ENCODE results near the gene MAP1A.
"Not testable (repeated sequence)": the region's sequence is repeated elsewhere in the genome, so short reads cannot be mapped to it uniquely, and the experiment has no call there.

Gene MAP1A

GRCh38 chr15:43528542-43529007 lies 11.2 kb downstream of the MAP1A start:
- H3K36me3 ChIP-seq (ENCODE audit: control insufficient read depth, insufficient read depth, low read length) = no peaks in the 10 kb centered on the region
- H3K9me3 ChIP-seq (ENCODE audit: control insufficient read depth, low read length) = no peaks in the 10 kb centered on the region
- no peak overlapping the region for H3K27ac ChIP-seq (ENCODE audit: insufficient read depth, low read length, poor library complexity, severe bottlenecking)
- H3K4me3 ChIP-seq (ENCODE audit: insufficient read depth, low read depth, low read length, poor library complexity, severe bottlenecking) = no peak overlapping the region
- no peak for DNase-seq
- H3K27me3 ChIP-seq (replicated peaks; ENCODE audit: control insufficient read depth, insufficient read depth, low read length, poor library complexity, severe bottlenecking) = no peaks in the 10 kb centered on the region
- peaks cover 3% of the 10 kb centered on the region for H3K4me1 ChIP-seq (ENCODE audit: control insufficient read depth, insufficient read depth, low read length, poor library complexity, severe bottlenecking)

GRCh38 chr15:43529141-43529540 lies 11.7 kb downstream of the MAP1A start:
- Histone ChIP-seq H3K27me3 (replicated peaks; ENCODE audit: control insufficient read depth, insufficient read depth, low read length, poor library complexity, severe bottlenecking) (no peaks in the 10 kb centered on the region), H3K4me1 (ENCODE audit: control insufficient read depth, insufficient read depth, low read length, poor library complexity, severe bottlenecking) (peaks cover 3% of the 10 kb centered on the region), H3K4me3 (ENCODE audit: insufficient read depth, low read depth, low read length, poor library complexity, severe bottlenecking) (no peak overlapping the region), H3K36me3 (ENCODE audit: control insufficient read depth, insufficient read depth, low read length) (no peaks in the 10 kb centered on the region), H3K9me3 (ENCODE audit: control insufficient read depth, low read length) (no peaks in the 10 kb centered on the region), H3K27ac (ENCODE audit: insufficient read depth, low read length, poor library complexity, severe bottlenecking) (no peak overlapping the region)
- DNase-seq = no peak

GRCh38 chr15:43529587-43530345 lies 12.4 kb downstream of the MAP1A start:
- Histone ChIP-seq H3K4me3 (ENCODE audit: insufficient read depth, low read depth, low read length, poor library complexity, severe bottlenecking) (no peak overlapping the region), H3K27ac (ENCODE audit: insufficient read depth, low read length, poor library complexity, severe bottlenecking) (no peak overlapping the region), H3K9me3 (ENCODE audit: control insufficient read depth, low read length) (no peaks in the 10 kb centered on the region), H3K27me3 (replicated peaks; ENCODE audit: control insufficient read depth, insufficient read depth, low read length, poor library complexity, severe bottlenecking) (no peaks in the 10 kb centered on the region), H3K36me3 (ENCODE audit: control insufficient read depth, insufficient read depth, low read length) (no peaks in the 10 kb centered on the region), H3K4me1 (ENCODE audit: control insufficient read depth, insufficient read depth, low read length, poor library complexity, severe bottlenecking) (peaks cover 3% of the 10 kb centered on the region)
- no peak for DNase-seq

GRCh38 chr15:43531018-43531670 lies 13.7 kb downstream of the MAP1A start:
- Histone ChIP-seq H3K27me3 (replicated peaks; ENCODE audit: control insufficient read depth, insufficient read depth, low read length, poor library complexity, severe bottlenecking) (no peaks in the 10 kb centered on the region), H3K36me3 (ENCODE audit: control insufficient read depth, insufficient read depth, low read length) (no peaks in the 10 kb centered on the region), H3K27ac (ENCODE audit: insufficient read depth, low read length, poor library complexity, severe bottlenecking) (no peak overlapping the region), H3K9me3 (ENCODE audit: control insufficient read depth, low read length) (no peaks in the 10 kb centered on the region), H3K4me3 (ENCODE audit: insufficient read depth, low read depth, low read length, poor library complexity, severe bottlenecking) (no peak overlapping the region), H3K4me1 (ENCODE audit: control insufficient read depth, insufficient read depth, low read length, poor library complexity, severe bottlenecking) (no peaks in the 10 kb centered on the region)
- no peak for DNase-seq

- not testable (repeated sequence) for H3K9me3 ChIP-seq (ENCODE audit: control insufficient read depth, low read length); H3K27ac ChIP-seq (ENCODE audit: insufficient read depth, low read length, poor library complexity, severe bottlenecking); H3K4me1 ChIP-seq (ENCODE audit: control insufficient read depth, insufficient read depth, low read length, poor library complexity, severe bottlenecking); DNase-seq; H3K27me3 ChIP-seq (replicated peaks; ENCODE audit: control insufficient read depth, insufficient read depth, low read length, poor library complexity, severe bottlenecking); H3K36me3 ChIP-seq (ENCODE audit: control insufficient read depth, insufficient read depth, low read length); H3K4me3 ChIP-seq (ENCODE audit: insufficient read depth, low read depth, low read length, poor library complexity, severe bottlenecking)
These were observed 15.4 kb downstream of the MAP1A start for GRCh38 chr15:43532826-43533225.

- no peak for DNase-seq
- H3K36me3 ChIP-seq (ENCODE audit: control insufficient read depth, insufficient read depth, low read length) = no peaks in the 10 kb centered on the region
- no peak overlapping the region for H3K4me3 ChIP-seq (ENCODE audit: insufficient read depth, low read depth, low read length, poor library complexity, severe bottlenecking)
- H3K27me3 ChIP-seq (replicated peaks; ENCODE audit: control insufficient read depth, insufficient read depth, low read length, poor library complexity, severe bottlenecking) = no peaks in the 10 kb centered on the region
- no peaks in the 10 kb centered on the region for H3K9me3 ChIP-seq (ENCODE audit: control insufficient read depth, low read length)
- no peak overlapping the region for H3K27ac ChIP-seq (ENCODE audit: insufficient read depth, low read length, poor library complexity, severe bottlenecking)
- H3K4me1 ChIP-seq (ENCODE audit: control insufficient read depth, insufficient read depth, low read length, poor library complexity, severe bottlenecking) = no peaks in the 10 kb centered on the region
These were observed 17.5 kb downstream of the MAP1A start for GRCh38 chr15:43534897-43535296.

GRCh38 chr15:43538091-43538490 lies 20.7 kb downstream of the MAP1A start:
- Histone ChIP-seq H3K9me3 (ENCODE audit: control insufficient read depth, low read length) (no peaks in the 10 kb centered on the region), H3K4me1 (ENCODE audit: control insufficient read depth, insufficient read depth, low read length, poor library complexity, severe bottlenecking) (no peaks in the 10 kb centered on the region), H3K27ac (ENCODE audit: insufficient read depth, low read length, poor library complexity, severe bottlenecking) (no peak overlapping the region), H3K4me3 (ENCODE audit: insufficient read depth, low read depth, low read length, poor library complexity, severe bottlenecking) (no peak overlapping the region), H3K27me3 (replicated peaks; ENCODE audit: control insufficient read depth, insufficient read depth, low read length, poor library complexity, severe bottlenecking) (no peaks in the 10 kb centered on the region), H3K36me3 (ENCODE audit: control insufficient read depth, insufficient read depth, low read length) (no peaks in the 10 kb centered on the region)
- no peak for DNase-seq

- no peaks in the 10 kb centered on the region for H3K36me3 ChIP-seq (ENCODE audit: control insufficient read depth, insufficient read depth, low read length)
- H3K27ac ChIP-seq (ENCODE audit: insufficient read depth, low read length, poor library complexity, severe bottlenecking) = no peak overlapping the region
- no peak for DNase-seq
- no peaks in the 10 kb centered on the region for H3K4me1 ChIP-seq (ENCODE audit: control insufficient read depth, insufficient read depth, low read length, poor library complexity, severe bottlenecking)
- no peak overlapping the region for H3K4me3 ChIP-seq (ENCODE audit: insufficient read depth, low read depth, low read length, poor library complexity, severe bottlenecking)
- H3K27me3 ChIP-seq (replicated peaks; ENCODE audit: control insufficient read depth, insufficient read depth, low read length, poor library complexity, severe bottlenecking) = no peaks in the 10 kb centered on the region
- no peaks in the 10 kb centered on the region for H3K9me3 ChIP-seq (ENCODE audit: control insufficient read depth, low read length)
These were observed 24.4 kb downstream of the MAP1A start for GRCh38 chr15:43541785-43542184.

- no peak overlapping the region for H3K4me3 ChIP-seq (ENCODE audit: insufficient read depth, low read depth, low read length, poor library complexity, severe bottlenecking)
- H3K27ac ChIP-seq (ENCODE audit: insufficient read depth, low read length, poor library complexity, severe bottlenecking) = no peak overlapping the region
- H3K9me3 ChIP-seq (ENCODE audit: control insufficient read depth, low read length) = no peaks in the 10 kb centered on the region
- DNase-seq = no peak
- no peaks in the 10 kb centered on the region for H3K4me1 ChIP-seq (ENCODE audit: control insufficient read depth, insufficient read depth, low read length, poor library complexity, severe bottlenecking)
- H3K36me3 ChIP-seq (ENCODE audit: control insufficient read depth, insufficient read depth, low read length) = no peaks in the 10 kb centered on the region
- H3K27me3 ChIP-seq (replicated peaks; ENCODE audit: control insufficient read depth, insufficient read depth, low read length, poor library complexity, severe bottlenecking) = no peaks in the 10 kb centered on the region
These were observed 26.9 kb downstream of the MAP1A start for GRCh38 chr15:43544266-43544665.

GRCh38 chr15:43545426-43545825 lies 28.0 kb downstream of the MAP1A start:
- Histone ChIP-seq H3K4me1 (ENCODE audit: control insufficient read depth, insufficient read depth, low read length, poor library complexity, severe bottlenecking) (no peaks in the 10 kb centered on the region), H3K9me3 (ENCODE audit: control insufficient read depth, low read length) (no peaks in the 10 kb centered on the region), H3K36me3 (ENCODE audit: control insufficient read depth, insufficient read depth, low read length) (no peaks in the 10 kb centered on the region), H3K27ac (ENCODE audit: insufficient read depth, low read length, poor library complexity, severe bottlenecking) (no peak overlapping the region), H3K27me3 (replicated peaks; ENCODE audit: control insufficient read depth, insufficient read depth, low read length, poor library complexity, severe bottlenecking) (no peaks in the 10 kb centered on the region), H3K4me3 (ENCODE audit: insufficient read depth, low read depth, low read length, poor library complexity, severe bottlenecking) (no peak overlapping the region)
- DNase-seq = no peak

Data from effector memory CD4-positive, alpha-beta T cell (primary cell).